Amniotic epithelial cell (primary cell): Measurements from ENCODE around the gene POLR1G.
"Not testable (repeated sequence)": the region's sequence is repeated elsewhere in the genome, so short reads cannot be mapped to it uniquely, and the experiment has no call there.

Experiments
- DNase-seq: peaks from one replicate; pipeline ENCODE4 v3.0.0-alpha.2; 2010; ENCODE audit warnings: low read depth

The POLR1G gene

GRCh38 chr19:45420871-45421270 lies 14.4 kb downstream of the POLR1G start:
- DNase-seq = no peak

- DNase-seq = no peak
Observed at GRCh38 chr19:45421947-45422498, 15.6 kb downstream of the POLR1G start.

- no peak for DNase-seq
Observed at GRCh38 chr19:45423033-45423588, 16.7 kb downstream of the POLR1G start.

- DNase-seq = peak; percentile 94
Observed at GRCh38 chr19:45423589-45424190, 17.2 kb downstream of the POLR1G start, which contains the start of gene ERCC1. Gene ERCC1, minus strand, starts transcription at chr19:45423917. Its CDS starts 543 bp downstream, at chr19:45423374.

- peak; percentile 96 for DNase-seq
Observed at GRCh38 chr19:45424191-45425058, 18.0 kb downstream of the POLR1G start.

- no peak for DNase-seq
Observed at GRCh38 chr19:45428384-45429231, 22.2 kb downstream of the POLR1G start.

- not testable (repeated sequence) for DNase-seq
Observed at GRCh38 chr19:45429896-45430295, 23.5 kb downstream of the POLR1G start.

- peak; percentile 69 for DNase-seq
Observed at GRCh38 chr19:45431008-45431407, 24.6 kb downstream of the POLR1G start.

- not testable (repeated sequence) for DNase-seq
Observed at GRCh38 chr19:45432543-45432942, 26.1 kb downstream of the POLR1G start.

GRCh38 chr19:45437328-45437727 lies 30.9 kb downstream of the POLR1G start:
- DNase-seq = no peak

- DNase-seq = no peak
Observed at GRCh38 chr19:45439190-45439568, 32.7 kb downstream of the POLR1G start.

- DNase-seq = peak; percentile 70
Observed at GRCh38 chr19:45439569-45440258, 33.3 kb downstream of the POLR1G start.

GRCh38 chr19:45440259-45440638 lies 33.8 kb downstream of the POLR1G start:
- no peak for DNase-seq

- peak; percentile 58 for DNase-seq
Observed at GRCh38 chr19:45440873-45441654, 34.6 kb downstream of the POLR1G start.

GRCh38 chr19:45442408-45442777 lies 35.9 kb downstream of the POLR1G start:
- DNase-seq = no peak

- DNase-seq = no peak
Observed at GRCh38 chr19:45442778-45443461, 36.5 kb downstream of the POLR1G start.

- peak; percentile 79 for DNase-seq
Observed at GRCh38 chr19:45443462-45444317, 37.2 kb downstream of the POLR1G start.

GRCh38 chr19:45444318-45445041 lies 38.0 kb downstream of the POLR1G start:
- DNase-seq = peak; percentile 72
